Spleen (tissue), 11 donors: ENCODE data around the gene GFAP. TPM values are rescaled to one million over a fixed set of nuclear protein-coding genes. Genes with fewer than 3 reads are reported as not detected.
A peak's percentile ranks its signal among the peaks of the same experiment; 100 is the strongest.

Experiments used
- DNase-seq: peaks from one replicate; pipeline ENCODE4 v3.0.0-alpha.2; 2020
- H3K27ac ChIP-seq, 8 donors: fragments of 200-600 bp; sonication (generic) in 7 of 8; 1 replicate in 4 of 8; 2 replicates in 4 of 8; pipeline versions ENCODE4 v1.5.0 to v1.8.0; 2016 to 2021; ENCODE audit warnings: inconsistent platforms in 4 of 8, mild to moderate bottlenecking in 4 of 8, moderate library complexity in 1 of 8
- H3K27me3 ChIP-seq, 7 donors: fragments of 200-600 bp; sonication (generic) in 6 of 7; replicated peaks in 1 of 7; 1 replicate in 4 of 7; 2 replicates in 3 of 7; pipeline versions ENCODE4 v1.5.0 to v1.8.0; 2016 to 2021; ENCODE audit warnings: inconsistent platforms in 3 of 7, mild to moderate bottlenecking in 1 of 7
- H3K36me3 ChIP-seq, 6 donors: fragments of 200-600 bp; sonication (generic) in 5 of 6; 1 replicate in 4 of 6; 2 replicates in 2 of 6; pipeline versions ENCODE4 v1.5.0 to v1.8.0; 2016 to 2021; ENCODE audit warnings: inconsistent platforms in 2 of 6
- H3K4me1 ChIP-seq, 6 donors: fragments of 200-600 bp; sonication (generic) in 5 of 6; 1 replicate in 3 of 6; 2 replicates in 3 of 6; pipeline versions ENCODE4 v1.5.0 to v1.8.0; 2016 to 2021; ENCODE audit warnings: inconsistent platforms in 3 of 6
- H3K4me3 ChIP-seq, 8 donors: fragments of 200-600 bp; sonication (generic) in 7 of 8; 1 replicate in 4 of 8; 2 replicates in 4 of 8; pipeline versions ENCODE4 v1.5.0 to v1.8.0; 2016 to 2021; ENCODE audit warnings: inconsistent platforms in 4 of 8, mild to moderate bottlenecking in 4 of 8, moderate library complexity in 2 of 8
- H3K9me3 ChIP-seq, 8 donors: fragments of 200-600 bp; sonication (generic) in 7 of 8; 1 replicate in 4 of 8; 2 replicates in 4 of 8; pipeline versions ENCODE4 v1.5.0 to v1.8.0; 2016 to 2021; ENCODE audit warnings: inconsistent platforms in 4 of 8
- CTCF ChIP-seq, 11 experiments: fragments of 200-600 bp in 7 of 11; fragments of 450-650 bp in 4 of 11; sonication (generic) in 4 of 11; IDR thresholded peaks in 8 of 11; conservative IDR thresholded peaks in 3 of 11; 1 replicate in 7 of 11; 2 replicates in 4 of 11; pipeline versions ENCODE4 v1.4.0 to v1.8.0; 2016 to 2021; ENCODE audit warnings: antibody characterized with exemption in 11 of 11, inconsistent platforms in 4 of 11, mild to moderate bottlenecking in 1 of 11
- POLR2A ChIP-seq, 3 donors: fragments of 450-650 bp; IDR thresholded peaks; one replicate each; pipeline ENCODE4 v1.5.1; 2017; ENCODE audit warnings: antibody characterized with exemption in 3 of 3, mild to moderate bottlenecking in 1 of 3
- POLR2AphosphoS5 ChIP-seq, 3 donors: sonication (generic); formaldehyde crosslinking; IDR thresholded peaks; one replicate each; pipeline ENCODE4 v1.5.1; 2017; ENCODE audit warnings: antibody characterized with exemption in 3 of 3
- WGBS, 5 donors: extraction: QIAGEN DNeasy Blood & Tissue Kit in 3 of 5; methylation state at CpG; one replicate each; pipeline versions ENCODE4 v1.1.5 to v1.1.7; 2013 to 2018; 5-methylcytosine and 5-hydroxymethylcytosine counted together
- intact Hi-C: fragments of 100-400 bp; cut with DNase I; formaldehyde crosslinking; loops from one replicate; pipeline ENCODE4 v1.15.0; 2023; ENCODE audit warnings: low total_unique reads
- polyA plus RNA-seq, 3 donors: library from polyadenylated mRNA; stranded (reverse); fragments of 200-250 nt; gene quantifications; one replicate each; pipeline ENCODE4 v1.2.1, GENCODE V29; 2013
- total RNA-seq, 7 donors: library from RNA; depleted of rRNA in 3 of 7; stranded (reverse); fragments of >200 nt in 3 of 7; fragmentation: NEBNext Ultra II Directional in 4 of 7; extraction: Animal tissue kit (Norgen Biotek cat#: 25700) in 4 of 7; gene quantifications; one replicate each; pipeline versions ENCODE4 v1.1.0 to v1.2.1, GENCODE V29; 2016 to 2021
- donor health status: healthy with polysubstance abuse.
- donor health status: DM: no; HTN: no; CAD: no; lungs with moderate emphysema.
- donor health status: DM: no; HTN: no; CAD: no.
- donor health status: Bipolar disorder and iron deficiency.
- donor health status: healthy.
- donor health status: DM: no; HTN: no; CAD: no.
- donor health status: DM: yes; HTN: yes; CAD: no.

Gene GFAP
- total and polyA plus RNA-seq, 10 donors: 0.32 to 1.7 (median 0.54) TPM; not detected in 5

- peaks cover 0 to 32% (median 0%) of the 10 kb centered on the region in 7 donors for H3K27me3 ChIP-seq
- H3K27ac ChIP-seq: no peak overlapping the region
- H3K4me1 ChIP-seq: peaks cover 0 to 33% (median 12%) of the 10 kb centered on the region in 6 donors
- no peak overlapping the region for H3K4me3 ChIP-seq
- no peak for TF ChIP-seq POLR2AphosphoS5 (IDR thresholded peaks at IDR 0.05)
- no peak for TF ChIP-seq CTCF (IDR thresholded peaks at IDR 0.05 in 8 of 11, conservative IDR thresholded peaks at IDR 0.05 in 3 of 11)
- TF ChIP-seq POLR2A (IDR thresholded peaks at IDR 0.05): no peak
- H3K36me3 ChIP-seq: peaks cover 0 to 3% (median 0%) of the 10 kb centered on the region in 6 donors
- H3K9me3 ChIP-seq: no peaks in the 10 kb centered on the region
- DNase-seq: peak; percentile 36
- intact Hi-C loops: loop anchor here (5.0 kb wide), 1 partner anchor 102 kb away; no protein-coding TSS in a partner anchor
- WGBS, 5 donors: 62 to 80% (median 74%) methylated on average over 7 of the region's 7 CpGs
Observed at GRCh38 chr17:44920565-44920940, 5.3 kb upstream of the GFAP start.

- peaks cover 0 to 38% (median 0%) of the 10 kb centered on the region in 7 donors for H3K27me3 ChIP-seq
- H3K4me1 ChIP-seq: peaks cover 0 to 38% (median 13%) of the 10 kb centered on the region in 6 donors
- H3K9me3 ChIP-seq: no peaks in the 10 kb centered on the region
- TF ChIP-seq POLR2A (IDR thresholded peaks at IDR 0.05) (no peak), CTCF (IDR thresholded peaks at IDR 0.05 in 8 of 11, conservative IDR thresholded peaks at IDR 0.05 in 3 of 11) (peak; percentile 57 to 88 (median 78)), POLR2AphosphoS5 (IDR thresholded peaks at IDR 0.05) (peak in 2 of 3 donors; percentile 33 to 52)
- peak; percentile 89 for DNase-seq
- intact Hi-C loops: loop anchor here (5.0 kb wide), 1 partner anchor 102 kb away; no protein-coding TSS in a partner anchor
- no peak overlapping the region for H3K27ac ChIP-seq
- WGBS, 5 donors: 7 to 20% (median 17%) methylated on average over 9 of the region's 9 CpGs
- H3K36me3 ChIP-seq: no peaks in the 10 kb centered on the region
- no peak overlapping the region for H3K4me3 ChIP-seq
Observed at GRCh38 chr17:44919885-44920564, 4.7 kb upstream of the GFAP start.

GRCh38 chr17:44919411-44919810 is 4.1 kb upstream of the GFAP start:
- intact Hi-C loops: no loop called here
- TF ChIP-seq POLR2A (IDR thresholded peaks at IDR 0.05) (no peak), POLR2AphosphoS5 (IDR thresholded peaks at IDR 0.05) (no peak), CTCF (IDR thresholded peaks at IDR 0.05 in 8 of 11, conservative IDR thresholded peaks at IDR 0.05 in 3 of 11) (no peak)
- no peak overlapping the region for H3K27ac ChIP-seq
- H3K4me3 ChIP-seq: no peak overlapping the region
- DNase-seq: peak; percentile 48
- WGBS, 5 donors: 47 to 89% (median 72%) methylated on average over 1 to 2 of the region's 2 CpGs
- no peaks in the 10 kb centered on the region for H3K9me3 ChIP-seq
- peaks cover 0 to 39% (median 13%) of the 10 kb centered on the region in 6 donors for H3K4me1 ChIP-seq
- H3K27me3 ChIP-seq: peaks cover 0 to 44% (median 0%) of the 10 kb centered on the region in 7 donors
- no peaks in the 10 kb centered on the region for H3K36me3 ChIP-seq

GRCh38 chr17:44918006-44918405 is 2.7 kb upstream of the GFAP start:
- Histone ChIP-seq H3K27me3 (peaks cover 0 to 52% (median 0%) of the 10 kb centered on the region in 7 donors), H3K4me3 (no peak overlapping the region), H3K27ac (no peak overlapping the region), H3K36me3 (no peaks in the 10 kb centered on the region), H3K9me3 (no peaks in the 10 kb centered on the region), H3K4me1 (peaks cover 0 to 39% (median 13%) of the 10 kb centered on the region in 6 donors)
- no peak for TF ChIP-seq POLR2A (IDR thresholded peaks at IDR 0.05)
- no peak for TF ChIP-seq CTCF (IDR thresholded peaks at IDR 0.05 in 8 of 11, conservative IDR thresholded peaks at IDR 0.05 in 3 of 11)
- no peak for TF ChIP-seq POLR2AphosphoS5 (IDR thresholded peaks at IDR 0.05)
- intact Hi-C loops: no loop called here
- WGBS, 5 donors: 94 to 100% (median 95%) methylated on average over 2 of the region's 2 CpGs
- DNase-seq: no peak
